HG02852 (cell line): ENCODE results near the gene SLC50A1.

ENCODE experiments used
- ATAC-seq: cut with Tn5 transposase; IDR thresholded peaks from one replicate; pipeline ENCODE4 v1.9.1; 2021; ENCODE audit warnings: mild to moderate bottlenecking, moderate library complexity; ENCODE audit not compliant: unreplicated experiment

The SLC50A1 gene

DNA sequence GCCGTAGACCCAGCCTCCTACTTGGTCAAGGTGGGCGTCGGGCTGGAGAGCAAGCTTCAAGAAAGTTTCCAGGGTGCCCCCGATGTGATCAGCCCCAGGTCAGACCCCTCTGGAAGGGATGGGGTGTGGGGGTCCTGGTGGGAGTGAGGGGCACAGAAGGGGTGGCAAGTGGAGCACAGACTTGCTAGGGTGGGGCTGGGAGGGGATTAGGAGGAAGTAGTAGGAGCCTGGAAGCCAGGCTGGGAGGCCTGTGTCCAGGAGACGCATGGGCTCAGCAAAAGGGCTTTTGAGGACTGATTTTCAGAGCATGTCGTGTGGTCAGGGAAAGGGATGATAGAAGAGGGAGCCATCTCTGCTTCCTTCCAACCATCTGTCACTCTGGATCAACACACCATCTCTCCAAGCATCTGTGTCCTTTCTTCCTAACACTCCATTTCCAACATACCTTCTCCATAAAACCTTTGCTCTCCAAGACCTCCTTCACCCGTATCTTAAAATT is 46.4 kb downstream of the SLC50A1 start:
- ATAC-seq: no peak

DNA sequence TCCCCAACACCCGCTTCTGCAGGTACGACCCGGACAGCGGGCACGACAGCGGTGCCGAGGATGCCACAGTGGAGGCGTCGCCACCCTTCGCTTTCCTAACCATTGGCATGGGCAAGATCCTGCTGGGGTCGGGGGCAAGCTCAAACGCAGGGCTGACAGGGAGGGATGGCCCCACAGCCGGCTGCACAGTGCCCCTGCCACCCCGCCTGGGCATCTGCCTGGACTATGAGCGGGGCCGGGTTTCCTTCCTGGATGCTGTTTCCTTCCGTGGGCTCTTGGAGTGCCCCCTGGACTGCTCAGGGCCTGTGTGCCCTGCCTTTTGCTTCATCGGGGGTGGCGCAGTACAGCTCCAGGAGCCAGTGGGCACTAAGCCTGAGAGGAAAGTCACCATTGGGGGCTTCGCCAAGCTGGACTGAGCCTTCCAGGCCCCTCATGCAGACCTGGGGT is 48.1 kb downstream of the SLC50A1 start:
- no peak for ATAC-seq

DNA sequence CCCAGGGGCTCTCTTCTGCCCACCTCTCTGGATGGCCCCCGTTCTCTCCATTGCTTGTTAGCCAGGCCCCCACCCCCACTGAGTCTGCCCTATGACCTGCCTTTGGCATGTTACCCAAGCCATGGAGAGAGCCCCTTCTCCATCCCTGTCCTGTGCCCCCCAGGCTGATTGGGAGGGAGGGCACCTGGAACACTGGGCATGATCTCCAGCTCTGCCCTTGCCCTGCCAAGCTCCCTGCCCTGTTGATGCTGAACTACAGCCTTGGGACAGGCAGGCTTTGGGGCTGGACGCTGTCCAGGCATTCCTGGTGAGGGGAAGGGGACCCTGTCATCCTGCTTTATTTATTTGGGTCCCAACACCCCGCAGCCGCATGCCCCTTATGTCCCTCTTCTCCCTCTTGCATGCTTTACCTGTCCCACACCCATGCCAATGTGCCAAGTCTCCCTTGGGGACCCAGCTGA is 48.7 kb downstream of the SLC50A1 start:
- no peak for ATAC-seq

DNA sequence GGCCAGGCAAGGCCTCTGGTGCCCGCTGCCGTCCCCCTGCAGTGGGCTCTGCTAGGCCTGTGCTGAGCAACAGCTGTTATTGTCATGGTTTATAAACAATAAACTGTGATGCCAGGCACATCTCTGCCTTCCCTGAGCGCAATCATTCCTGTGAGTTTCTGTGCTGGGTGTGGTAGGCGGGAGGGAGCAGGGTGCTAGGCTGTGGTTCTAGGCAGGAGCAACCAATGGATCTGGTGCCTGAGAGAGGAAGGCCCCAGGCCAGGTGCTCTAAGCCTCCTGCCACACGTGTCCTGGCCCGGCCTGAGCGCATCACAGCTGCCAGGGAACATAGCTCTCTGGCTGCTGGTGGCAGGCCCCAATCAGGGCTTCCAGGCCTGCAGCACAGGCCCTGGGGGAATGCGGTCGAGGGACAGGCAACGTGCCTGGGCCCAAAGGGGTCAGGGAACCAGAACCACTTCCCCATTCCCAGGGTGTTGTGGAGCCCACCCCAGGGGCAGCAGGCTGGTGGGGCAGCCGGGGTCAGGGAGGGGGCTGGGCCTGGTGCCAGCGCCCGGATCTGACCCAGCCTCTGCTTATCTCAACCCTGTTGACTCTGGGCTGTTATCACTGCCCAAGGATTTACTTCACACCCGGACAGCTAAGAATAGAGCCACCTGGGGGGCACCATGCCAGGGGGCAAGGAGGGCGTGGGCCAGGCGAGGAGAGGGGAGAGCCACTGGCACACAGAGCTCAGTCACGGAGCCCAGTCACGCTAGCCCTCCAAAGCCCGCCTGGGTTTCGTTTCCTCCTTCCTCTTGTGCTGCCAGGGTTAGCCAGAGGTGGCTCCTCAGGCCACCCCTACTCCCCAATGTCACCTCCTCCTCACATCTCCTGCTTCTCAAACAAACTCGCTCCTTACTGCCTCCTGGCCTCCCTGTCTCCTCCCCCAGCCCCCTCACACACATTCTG is 49.5 kb downstream of the SLC50A1 start:
- no peak for ATAC-seq

DNA sequence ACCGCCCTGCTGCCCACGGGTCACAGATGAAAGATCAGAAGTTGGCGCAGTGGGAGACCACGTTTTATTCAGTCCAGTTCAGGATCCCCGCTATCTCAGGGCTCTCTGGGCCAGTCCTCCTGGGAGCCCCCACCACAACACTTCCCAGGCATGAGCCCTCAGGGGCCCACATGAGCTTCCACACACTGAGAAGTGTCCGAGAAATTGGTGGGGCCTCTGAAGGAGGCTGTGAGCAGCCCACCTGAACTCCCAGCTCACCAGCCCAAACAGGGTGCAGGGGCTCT is 50.1 kb downstream of the SLC50A1 start:
- ATAC-seq: no peak

DNA sequence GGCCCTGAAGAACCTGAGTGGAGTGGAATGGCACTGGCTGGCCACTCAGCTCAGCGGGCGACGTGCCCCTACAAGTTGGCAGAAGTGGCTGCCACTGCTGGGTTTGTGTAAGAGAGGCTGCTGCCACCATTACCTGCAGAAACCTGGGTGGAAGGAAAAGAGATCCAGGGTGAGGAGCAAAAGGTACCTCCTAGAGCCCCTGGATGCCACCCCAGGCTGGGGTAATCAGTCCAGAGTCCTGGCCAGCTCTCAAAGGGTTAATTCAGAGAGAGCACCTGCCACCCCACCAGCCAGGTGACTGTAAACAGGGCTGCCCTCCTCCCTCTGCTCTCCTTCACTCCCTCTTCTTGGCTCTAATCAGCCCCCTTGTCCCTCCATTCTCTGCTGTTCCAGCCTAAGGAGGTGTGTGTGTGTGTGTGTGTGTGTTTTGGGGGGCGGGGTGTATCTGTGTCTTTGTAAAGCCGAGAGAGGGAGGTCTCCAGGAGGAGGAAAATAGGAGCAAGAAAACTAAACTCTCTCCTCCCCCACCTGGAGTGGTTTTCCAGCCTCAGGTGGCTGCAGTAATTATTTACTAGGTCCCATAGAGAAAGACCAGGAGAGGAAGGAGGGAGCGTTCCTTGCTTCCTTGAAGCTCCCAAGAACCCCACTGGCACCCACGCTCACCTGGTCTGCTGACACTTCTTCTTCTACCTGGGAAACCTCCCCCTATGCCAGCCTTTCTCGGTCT is 50.6 kb downstream of the SLC50A1 start:
- ATAC-seq: no peak

DNA sequence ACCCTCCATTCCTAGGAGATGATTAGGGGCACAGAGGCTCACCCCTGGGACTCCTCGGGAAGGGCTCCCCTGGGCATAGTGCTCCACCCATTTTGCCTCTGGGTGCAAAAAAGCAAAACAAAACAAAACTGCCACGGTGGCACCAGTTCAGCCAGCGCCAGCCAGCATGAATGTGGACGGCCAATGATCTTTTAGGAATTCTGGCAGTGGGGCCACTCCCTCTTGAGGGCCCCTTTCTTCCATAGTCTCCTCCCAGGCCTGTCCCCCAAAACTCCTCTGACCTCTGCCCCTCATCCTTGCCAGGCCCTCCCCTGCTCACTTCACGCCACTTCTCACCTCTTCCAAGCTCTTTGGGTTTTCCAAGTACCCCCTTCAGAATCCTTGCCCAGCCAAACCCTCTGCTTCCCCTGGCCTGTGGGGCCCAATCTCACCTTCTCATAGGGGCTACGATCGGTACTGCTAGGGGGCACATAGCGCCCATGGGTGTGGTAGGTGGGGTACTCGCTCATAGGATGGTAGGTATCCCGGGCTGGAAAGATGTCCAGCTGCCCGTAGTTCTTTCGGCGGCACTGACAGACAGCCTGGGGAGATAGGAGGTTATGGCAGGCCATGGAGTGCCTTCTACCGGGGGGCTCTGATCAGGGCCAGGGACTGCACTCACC is 51.3 kb downstream of the SLC50A1 start:
- ATAC-seq: no peak

DNA sequence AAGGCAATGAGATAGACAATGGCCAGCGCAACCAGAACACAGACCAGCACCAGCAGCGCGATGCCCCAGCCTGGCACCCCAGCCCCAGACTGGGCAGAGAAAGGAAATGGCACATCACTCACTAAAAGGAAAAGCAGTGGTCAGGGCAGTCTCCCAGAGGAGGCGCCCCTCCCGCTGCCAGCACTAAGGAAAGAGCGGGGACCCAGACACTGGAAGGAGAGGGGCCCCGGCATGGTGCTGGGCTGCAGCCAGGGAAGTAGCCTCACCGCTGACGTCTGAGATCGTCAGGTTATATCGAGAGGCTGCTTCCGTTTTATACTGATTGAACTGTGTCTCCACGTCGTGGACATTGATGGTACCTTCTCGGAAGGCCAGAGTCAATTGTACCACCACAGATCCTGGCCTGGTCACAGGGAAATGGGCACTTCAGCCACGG is 51.8 kb downstream of the SLC50A1 start:
- no peak for ATAC-seq

DNA sequence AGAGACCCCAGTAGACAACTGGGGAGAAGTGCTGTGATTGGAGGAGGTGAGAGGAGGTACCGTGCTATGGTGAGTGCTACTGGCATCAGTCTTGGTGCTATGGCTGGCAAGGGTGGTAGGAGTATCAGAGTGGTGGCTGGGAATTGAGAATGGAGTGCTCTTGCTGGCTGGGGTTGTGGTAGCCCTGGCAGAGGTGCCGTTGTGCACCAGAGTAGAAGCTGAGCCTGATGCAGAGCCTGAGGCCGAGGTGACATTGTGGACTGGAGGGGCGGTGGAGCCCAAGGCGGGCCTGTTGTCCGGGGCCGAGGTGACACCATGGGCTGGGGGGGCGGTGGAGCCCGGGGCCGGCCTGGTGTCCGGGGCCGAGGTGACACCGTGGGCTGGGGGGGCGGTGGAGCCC is 52.6 kb downstream of the SLC50A1 start:
- ATAC-seq: no peak
